ENCODE data around the gene PYGO2.
A peak's percentile ranks its signal among the peaks of the same experiment; 100 is the strongest.

Gene PYGO2

GRCh38 chr1:154961207-154962155 is at the start of gene PYGO2:
Gene PYGO2, minus strand, starts transcription at chr1:154961782. Its CDS starts 206 bp downstream, at chr1:154961576.
- H3K36me3 ChIP-seq (ENCODE audit: insufficient read depth, low read length), result peaks cover 26% of the 10 kb centered on the region
- no peaks in the 10 kb centered on the region for H3K9me3 ChIP-seq (ENCODE audit: control insufficient read depth, insufficient read depth, low read length)
- peaks cover 9% of the 10 kb centered on the region; the same call in 1 of the 2 replicates for H3K4me1 ChIP-seq (ENCODE audit: insufficient read depth, low read length)
- H3K9ac ChIP-seq (ENCODE audit: low read depth, low read length), result peak within 1 kb of the TSS; percentile 99

DNA sequence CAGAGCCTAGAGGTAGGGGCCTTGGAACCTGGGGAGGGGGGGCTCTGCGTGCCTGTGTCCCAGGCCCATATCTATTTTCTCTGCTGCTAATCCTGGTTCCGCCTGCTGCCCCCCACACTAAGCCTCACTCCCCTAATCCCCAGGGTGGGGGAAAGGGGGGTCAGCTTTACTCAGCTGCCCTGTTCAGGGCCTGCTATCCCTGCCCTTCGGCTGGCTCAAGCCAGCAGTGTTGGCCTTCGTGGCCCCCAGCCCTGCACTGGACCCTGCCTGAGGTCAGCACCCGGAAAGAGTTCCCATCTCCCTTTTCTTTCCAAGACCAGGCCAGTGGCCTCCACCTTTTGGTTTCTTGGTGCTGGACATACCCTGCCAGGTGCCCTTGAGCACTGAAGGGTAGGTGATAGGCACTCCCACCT is 49.4 kb upstream of the PYGO2 start:
- Histone ChIP-seq H3K9ac (ENCODE audit: low read depth, low read length) (no peak overlapping the region), H3K9me3 (ENCODE audit: control insufficient read depth, insufficient read depth, low read length) (no peaks in the 10 kb centered on the region), H3K36me3 (ENCODE audit: insufficient read depth, low read length) (peaks cover 2% of the 10 kb centered on the region; the same call in 1 of the 2 replicates), H3K4me1 (ENCODE audit: insufficient read depth, low read length) (peaks cover 21% of the 10 kb centered on the region; the same call in 1 of the 2 replicates)

DNA sequence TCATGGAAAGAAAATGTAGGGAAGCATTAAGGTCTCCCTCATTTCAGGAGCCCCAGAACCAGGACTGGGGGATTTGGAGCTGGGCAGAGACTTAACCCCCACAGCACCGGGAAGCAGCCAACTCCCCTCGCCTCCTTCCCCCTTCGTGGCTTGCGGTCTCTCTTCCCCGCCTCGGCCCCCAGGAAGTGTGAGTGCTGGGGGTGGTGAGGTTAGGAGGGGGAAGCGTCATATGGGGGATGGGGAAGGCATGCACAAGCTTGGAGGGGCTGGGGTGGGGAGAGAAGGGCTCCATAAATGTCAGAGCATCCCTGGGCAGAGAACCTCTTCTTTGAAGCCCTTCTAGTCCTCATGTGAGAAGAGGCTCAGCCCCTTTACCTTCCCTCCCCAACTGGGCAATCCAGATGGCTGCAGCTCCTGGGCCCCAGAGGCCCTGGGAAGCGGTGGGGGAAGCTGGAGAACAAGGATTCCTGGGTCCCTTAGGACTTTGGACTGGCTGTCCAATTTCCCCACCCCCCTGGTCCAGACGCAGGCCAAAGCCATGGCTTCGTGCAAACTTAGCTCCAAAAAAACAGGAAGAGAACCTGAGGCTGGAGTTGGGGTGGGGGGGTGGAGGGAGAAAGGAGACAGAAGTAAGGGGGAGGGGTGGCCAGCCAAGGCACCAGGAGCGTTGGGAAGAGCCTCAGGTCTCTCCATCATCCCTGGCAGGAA is 48.8 kb upstream of the PYGO2 start:
- Histone ChIP-seq H3K4me1 (ENCODE audit: insufficient read depth, low read length) (peaks cover 21% of the 10 kb centered on the region; the same call in 1 of the 2 replicates), H3K36me3 (ENCODE audit: insufficient read depth, low read length) (peaks cover 2% of the 10 kb centered on the region; the same call in 1 of the 2 replicates), H3K9ac (ENCODE audit: low read depth, low read length) (no peak overlapping the region), H3K9me3 (ENCODE audit: control insufficient read depth, insufficient read depth, low read length) (no peaks in the 10 kb centered on the region)

DNA sequence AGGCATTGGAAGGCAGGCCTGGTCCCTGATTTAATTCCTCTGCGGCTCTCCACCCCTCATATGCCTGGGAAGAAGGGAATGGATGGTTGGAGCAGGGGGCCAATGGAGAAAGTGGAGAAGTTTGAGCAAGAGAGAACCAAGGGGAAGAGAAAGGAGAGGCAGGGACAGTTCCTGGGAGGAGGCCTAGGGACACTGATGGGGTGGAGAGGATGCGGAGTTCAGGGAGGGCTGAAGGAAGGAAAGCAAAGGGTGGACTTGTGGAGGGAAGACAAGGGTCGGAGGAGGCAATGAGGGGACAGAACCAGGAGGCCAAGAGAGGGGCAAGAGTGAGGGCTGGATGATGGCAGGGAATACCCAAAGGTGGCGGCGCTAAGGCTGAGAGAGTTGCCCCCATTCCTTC is 48.2 kb upstream of the PYGO2 start:
- H3K36me3 ChIP-seq (ENCODE audit: insufficient read depth, low read length), result no peaks in the 10 kb centered on the region
- no peak overlapping the region for H3K9ac ChIP-seq (ENCODE audit: low read depth, low read length)
- H3K9me3 ChIP-seq (ENCODE audit: control insufficient read depth, insufficient read depth, low read length), result no peaks in the 10 kb centered on the region
- peaks cover 22% of the 10 kb centered on the region; the same call in 1 of the 2 replicates for H3K4me1 ChIP-seq (ENCODE audit: insufficient read depth, low read length)

- H3K9me3 ChIP-seq (ENCODE audit: control insufficient read depth, insufficient read depth, low read length), result no peaks in the 10 kb centered on the region
- H3K36me3 ChIP-seq (ENCODE audit: insufficient read depth, low read length), result no peaks in the 10 kb centered on the region
- no peak overlapping the region for H3K9ac ChIP-seq (ENCODE audit: low read depth, low read length)
- H3K4me1 ChIP-seq (ENCODE audit: insufficient read depth, low read length), result peaks cover 27% of the 10 kb centered on the region; the same call in 1 of the 2 replicates
Observed at GRCh38 chr1:155009221-155009711, 47.7 kb upstream of the PYGO2 start.

GRCh38 chr1:155008015-155008941 is 46.7 kb upstream of the PYGO2 start:
- Histone ChIP-seq H3K36me3 (ENCODE audit: insufficient read depth, low read length) (no peaks in the 10 kb centered on the region), H3K9me3 (ENCODE audit: control insufficient read depth, insufficient read depth, low read length) (no peaks in the 10 kb centered on the region), H3K4me1 (ENCODE audit: insufficient read depth, low read length) (peaks cover 23% of the 10 kb centered on the region; the same call in 1 of the 2 replicates), H3K9ac (ENCODE audit: low read depth, low read length) (peak overlapping the region; percentile 39)

- Histone ChIP-seq H3K4me1 (ENCODE audit: insufficient read depth, low read length) (peaks cover 19% of the 10 kb centered on the region; the same call in 1 of the 2 replicates), H3K36me3 (ENCODE audit: insufficient read depth, low read length) (no peaks in the 10 kb centered on the region), H3K9me3 (ENCODE audit: control insufficient read depth, insufficient read depth, low read length) (no peaks in the 10 kb centered on the region), H3K9ac (ENCODE audit: low read depth, low read length) (no peak overlapping the region)
Observed at GRCh38 chr1:155007251-155007828, 45.8 kb upstream of the PYGO2 start.

DNA sequence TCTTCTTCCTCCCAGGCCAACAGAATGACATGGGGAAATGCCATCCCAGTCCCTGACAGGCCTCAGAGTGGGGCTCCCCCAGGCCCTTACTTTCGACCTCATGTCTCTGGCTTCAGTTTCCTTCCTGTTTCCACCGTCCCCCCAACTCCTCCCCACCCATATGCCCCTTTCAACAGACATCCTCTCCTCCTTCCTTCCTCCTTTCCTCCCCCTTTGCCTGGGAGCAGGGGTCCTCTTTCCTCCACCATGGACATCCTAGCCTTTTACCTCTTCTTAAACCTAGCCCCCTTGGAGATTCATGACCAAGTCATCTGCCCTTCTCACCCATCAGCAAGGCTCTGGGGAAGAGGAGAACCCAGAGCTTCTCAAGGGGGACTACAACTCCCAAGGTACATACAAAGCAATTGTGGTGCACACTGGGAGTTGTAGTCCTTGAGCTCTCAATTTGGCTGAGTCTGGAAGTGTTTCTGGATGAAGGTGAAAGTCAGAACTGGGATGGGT is 45.1 kb upstream of the PYGO2 start:
- Histone ChIP-seq H3K36me3 (ENCODE audit: insufficient read depth, low read length) (no peaks in the 10 kb centered on the region), H3K9me3 (ENCODE audit: control insufficient read depth, insufficient read depth, low read length) (no peaks in the 10 kb centered on the region), H3K9ac (ENCODE audit: low read depth, low read length) (no peak overlapping the region), H3K4me1 (ENCODE audit: insufficient read depth, low read length) (peaks cover 15% of the 10 kb centered on the region; the same call in 1 of the 2 replicates)

- no peaks in the 10 kb centered on the region for H3K9me3 ChIP-seq (ENCODE audit: control insufficient read depth, insufficient read depth, low read length)
- no peaks in the 10 kb centered on the region for H3K36me3 ChIP-seq (ENCODE audit: insufficient read depth, low read length)
- H3K9ac ChIP-seq (ENCODE audit: low read depth, low read length), result no peak overlapping the region
- peaks cover 13% of the 10 kb centered on the region; the same call in 1 of the 2 replicates for H3K4me1 ChIP-seq (ENCODE audit: insufficient read depth, low read length)
Observed at GRCh38 chr1:155005076-155006011, 43.8 kb upstream of the PYGO2 start.

- Histone ChIP-seq H3K36me3 (ENCODE audit: insufficient read depth, low read length) (no peaks in the 10 kb centered on the region), H3K4me1 (ENCODE audit: insufficient read depth, low read length) (peaks cover 13% of the 10 kb centered on the region; the same call in 1 of the 2 replicates), H3K9me3 (ENCODE audit: control insufficient read depth, insufficient read depth, low read length) (no peaks in the 10 kb centered on the region), H3K9ac (ENCODE audit: low read depth, low read length) (peak overlapping the region; percentile 85)
Observed at GRCh38 chr1:155004352-155005075, 42.9 kb upstream of the PYGO2 start.

DNA sequence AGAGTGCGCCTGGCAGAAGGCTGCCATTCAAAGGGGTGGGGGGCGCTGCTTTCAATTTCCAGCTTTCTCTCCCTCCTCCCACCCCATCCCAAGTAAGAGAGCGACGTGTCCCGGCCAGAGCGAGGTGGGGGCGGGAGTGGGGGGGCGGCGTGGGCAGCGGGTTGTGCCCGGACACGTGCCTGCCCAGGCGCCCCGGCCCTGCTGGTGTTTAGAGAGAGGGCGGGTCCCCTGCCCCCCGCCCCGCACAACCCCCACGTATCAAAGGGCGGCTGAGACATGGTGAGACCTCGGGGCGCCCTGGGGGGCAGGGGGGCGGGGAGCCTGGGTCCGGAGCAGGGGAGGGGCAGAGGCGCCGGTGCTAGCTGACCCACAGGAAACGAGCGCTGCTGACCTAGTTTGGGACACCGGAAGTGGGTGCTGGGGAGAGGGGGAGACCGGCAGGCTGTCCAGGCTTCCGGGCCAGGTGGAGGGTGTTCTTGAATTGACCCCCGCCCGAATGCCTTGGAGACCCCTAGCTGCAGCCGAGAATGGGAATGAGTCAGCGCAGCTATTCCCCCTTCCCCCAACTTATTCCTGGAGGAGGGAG is 42.3 kb upstream of the PYGO2 start:
- Histone ChIP-seq H3K4me1 (ENCODE audit: insufficient read depth, low read length) (peaks cover 13% of the 10 kb centered on the region; the same call in 1 of the 2 replicates), H3K36me3 (ENCODE audit: insufficient read depth, low read length) (no peaks in the 10 kb centered on the region), H3K9ac (ENCODE audit: low read depth, low read length) (peak overlapping the region; percentile 85), H3K9me3 (ENCODE audit: control insufficient read depth, insufficient read depth, low read length) (no peaks in the 10 kb centered on the region)

All from ES-I3 (cell line).